HCT116 (cell line): ENCODE measurements around the gene TSPAN15. TPM values are rescaled to one million over a fixed set of nuclear protein-coding genes. Genes with fewer than 3 reads are reported as not detected.
"Not testable (repeated sequence)": the region's sequence is repeated elsewhere in the genome, so short reads cannot be mapped to it uniquely, and the experiment has no call there.

Experiments used
- ATAC-seq: fragments of 200-7000 bp; cut with Tn5 transposase; 2 replicates; pipeline ENCODE4 v1.9.1; 2020; ENCODE audit warnings: mild to moderate bottlenecking, moderate library complexity
- BruUV-seq: library from RNA; stranded (reverse); fragments of 400-500 nt; replicated peaks from 2 replicates; lab custom pipeline; 2021; lab: Mats Ljungman, UMichigan
- CTCF ChIA-PET: fragments of 300-600 bp; sonication (Branson Sonifier 250); formaldehyde crosslinking; loops from one replicate; lab custom pipeline; 2021; ENCODE audit warnings: antibody characterized with exemption; lab: Charles Lee
- POLR2A ChIA-PET: fragments of 300-600, 350-600 bp; sonication (Branson Sonifier 250); formaldehyde crosslinking; loops from one replicate; lab custom pipeline; 2021; ENCODE audit warnings: antibody characterized with exemption; lab: Charles Lee
- RAD21 ChIA-PET, 2 experiments: fragments of 300-600 bp; sonication (Branson Sonifier 250); formaldehyde crosslinking; loops; one replicate each; lab custom pipeline; 2023; ENCODE audit warnings: low total read pairs in 2 of 2; ENCODE audit not compliant: uncharacterized antibody in 2 of 2, unreplicated experiment in 2 of 2, low non-redundant PET in 1 of 2; lab: Charles Lee
- DNase-seq: peaks from one replicate; pipeline ENCODE4 v3.0.0-alpha.2; 2010; ENCODE audit warnings: low read depth, low spot score
- H2AFZ ChIP-seq: fragments of 200-600 bp; shearing (Covaris generic), sonication (generic); 2 replicates; pipeline ENCODE4 v1.6.1; 2017; ENCODE audit warnings: low read depth, mixed run types, mixed read lengths, antibody characterized with exemption, low read length; ENCODE audit not compliant: poor library complexity, severe bottlenecking
- H3K27ac ChIP-seq: 2 replicates; pipeline ENCODE4 v1.5.1; 2012; ENCODE audit warnings: low read depth, low read length
- H3K27me3 ChIP-seq: fragments of 200-600 bp; sonication (generic); 2 replicates; pipeline ENCODE4 v1.6.1; 2016; ENCODE audit warnings: mixed run types, low read length, mixed read lengths; ENCODE audit not compliant: insufficient read depth
- H3K36me3 ChIP-seq, 2 experiments: fragments of 200-500 bp in 1 of 2; fragments of 200-600 bp in 1 of 2; sonication (Bioruptor generic) in 1 of 2; sonication (generic) in 1 of 2; 2 replicates each; pipeline versions ENCODE4 v1.5.1 to v1.6.1; 2014 to 2016; ENCODE audit warnings: low read length in 2 of 2, inconsistent platforms in 1 of 2, mixed read lengths in 1 of 2, mixed run types in 1 of 2; ENCODE audit not compliant: insufficient read depth in 2 of 2, control insufficient read depth in 1 of 2
- H3K4me1 ChIP-seq, 2 experiments: fragments of 200-600 bp in 1 of 2; sonication (generic) in 1 of 2; 2 replicates each; pipeline versions ENCODE4 v1.5.1 to v1.6.1; 2012 to 2017; ENCODE audit warnings: low read length in 2 of 2, inconsistent platforms in 1 of 2, mild to moderate bottlenecking in 1 of 2, mixed read lengths in 1 of 2, mixed run types in 1 of 2, moderate library complexity in 1 of 2; ENCODE audit not compliant: insufficient read depth in 2 of 2, control insufficient read depth in 1 of 2
- H3K4me2 ChIP-seq: fragments of 200-600 bp; sonication (generic); 2 replicates; pipeline ENCODE4 v1.6.1; 2017; ENCODE audit warnings: mixed run types, low read length, mixed read lengths
- H3K4me3 ChIP-seq, 2 experiments: fragments of 200-600 bp in 1 of 2; sonication (generic) in 1 of 2; replicated peaks in 1 of 2; 2 replicates each; pipeline ENCODE4 v1.5.1; 2011 to 2016; ENCODE audit warnings: low read length in 2 of 2, control low read depth in 1 of 2, low read depth in 1 of 2, mild to moderate bottlenecking in 1 of 2, mixed read lengths in 1 of 2, mixed run types in 1 of 2
- H3K79me2 ChIP-seq: fragments of 200-600 bp; sonication (generic); 2 replicates; pipeline ENCODE4 v1.6.1; 2017; ENCODE audit warnings: mild to moderate bottlenecking, mixed run types, low read length, moderate library complexity, mixed read lengths; ENCODE audit not compliant: insufficient read depth
- H3K9ac ChIP-seq: fragments of 200-600 bp; sonication (generic); 2 replicates; pipeline ENCODE4 v1.6.1; 2016; ENCODE audit warnings: low read length, mixed read lengths
- H3K9me2 ChIP-seq: fragments of 200-600 bp; sonication (generic), shearing (Covaris generic); 2 replicates; pipeline ENCODE4 v1.6.1; 2017; ENCODE audit warnings: mixed run types, mild to moderate bottlenecking, moderate library complexity; ENCODE audit not compliant: insufficient read depth
- H3K9me3 ChIP-seq, 2 experiments: fragments of 200-500 bp in 1 of 2; fragments of 200-600 bp in 1 of 2; sonication (Bioruptor generic) in 1 of 2; sonication (generic) in 1 of 2; 2 replicates each; pipeline ENCODE4 v1.6.1; 2014 to 2017; ENCODE audit warnings: low read length in 2 of 2, mixed read lengths in 2 of 2, inconsistent platforms in 1 of 2, low read depth in 1 of 2, mild to moderate bottlenecking in 1 of 2, mixed run types in 1 of 2, moderate library complexity in 1 of 2; ENCODE audit not compliant: control insufficient read depth in 1 of 2, insufficient read depth in 1 of 2
- H4K20me1 ChIP-seq: fragments of 200-600 bp; sonication (generic), shearing (Covaris generic); 2 replicates; pipeline ENCODE4 v1.6.1; 2017; ENCODE audit warnings: mixed run types, mild to moderate bottlenecking, moderate library complexity; ENCODE audit not compliant: insufficient read depth
- ATF3 ChIP-seq: IDR thresholded peaks from 2 replicates; pipeline ENCODE4 v1.6.1; 2012
- FOSL1 ChIP-seq: IDR thresholded peaks from 2 replicates; pipeline ENCODE4 v1.6.1; 2012; ENCODE audit warnings: low read depth
- RAD21 ChIP-seq: IDR thresholded peaks from 2 replicates; pipeline ENCODE4 v1.6.1; 2012; ENCODE audit warnings: low read depth, mild to moderate bottlenecking
- SIN3A ChIP-seq: IDR thresholded peaks from 2 replicates; pipeline ENCODE4 v1.6.1; 2012; ENCODE audit warnings: low read depth
- SP1 ChIP-seq: IDR thresholded peaks from 2 replicates; pipeline ENCODE4 v1.6.1; 2012; ENCODE audit warnings: low read depth
- YY1 ChIP-seq: IDR thresholded peaks from 2 replicates; pipeline ENCODE4 v1.6.1; 2011; ENCODE audit warnings: low read length, low read depth, moderate library complexity, mild to moderate bottlenecking; ENCODE audit not compliant: insufficient replicate concordance; ENCODE audit errors: extremely low read depth
- ZBTB33 ChIP-seq: IDR thresholded peaks from 2 replicates; pipeline ENCODE4 v1.6.1; 2011; ENCODE audit warnings: mild to moderate bottlenecking, low read length, moderate library complexity; ENCODE audit not compliant: insufficient replicate concordance; ENCODE audit errors: extremely low read depth
- ZNF274 ChIP-seq: fragments of 200-500 bp; sonication (Bioruptor generic); IDR thresholded peaks from 2 replicates; pipeline ENCODE4 v1.6.1; 2014; ENCODE audit warnings: mild to moderate bottlenecking, low read depth, low read length, inconsistent platforms
- intact Hi-C: fragments of 100-400 bp; cut with micrococcal nuclease; formaldehyde crosslinking; loops from 2 replicates; pipeline ENCODE4 v1.10.0; 2022
- total RNA-seq: library from RNA; stranded (reverse); gene quantifications from one replicate; pipeline ENCODE4 v1.2.1, GENCODE V29; 2021; ENCODE audit not compliant: unreplicated experiment

TSPAN15 gene
- total RNA-seq, 1 experiment from 2014 or later, result 16.0 TPM

GRCh38 chr10:69486922-69487730, 35.9 kb downstream of the TSPAN15 start:
- no peak overlapping the region for H3K27ac ChIP-seq
- H3K79me2 ChIP-seq, result no peaks in the 10 kb centered on the region
- H4K20me1 ChIP-seq, result no peaks in the 10 kb centered on the region
- no peak for ATAC-seq
- no peaks in the 10 kb centered on the region for H3K36me3 ChIP-seq
- no peaks in the 10 kb centered on the region for H3K4me1 ChIP-seq
- H3K9ac ChIP-seq, result no peak overlapping the region
- no peak for TF ChIP-seq ZNF274
- no peak for TF ChIP-seq FOSL1
- TF ChIP-seq SIN3A, result no peak
- TF ChIP-seq SP1, result no peak
- TF ChIP-seq ATF3, result no peak
- TF ChIP-seq ZBTB33, result no peak
- TF ChIP-seq YY1, result no peak
- no peak for TF ChIP-seq RAD21
- no peaks in the 10 kb centered on the region for H3K27me3 ChIP-seq
- H3K4me3 ChIP-seq, result no peak overlapping the region
- CTCF ChIA-PET, result no interaction called here
- BruUV-seq, result no TSS peak
- intact Hi-C loops, result no loop called here
- H3K4me2 ChIP-seq, result no peak overlapping the region
- H3K9me3 ChIP-seq, result no peaks in the 10 kb centered on the region; a peak in 1 of 4 replicates
- no peaks in the 10 kb centered on the region for H3K9me2 ChIP-seq
- no peak for DNase-seq
- POLR2A ChIA-PET, result no interaction called here
- H2AFZ ChIP-seq, result no peak overlapping the region
- RAD21 ChIA-PET, result no interaction called here

- POLR2A ChIA-PET, H3K4me3 ChIP-seq, H3K4me2 ChIP-seq, H3K36me3 ChIP-seq, ATAC-seq, BruUV-seq, H3K27me3 ChIP-seq, CTCF ChIA-PET, H3K4me1 ChIP-seq, H4K20me1 ChIP-seq, DNase-seq, H3K79me2 ChIP-seq, intact Hi-C loops, RAD21 ChIA-PET, H3K9me2 ChIP-seq, H2AFZ ChIP-seq, H3K27ac ChIP-seq, H3K9ac ChIP-seq, H3K9me3 ChIP-seq: not testable (repeated sequence)
Measured at GRCh38 chr10:69488149-69488844, 37.0 kb downstream of the TSPAN15 start.
